H1 (cell line): Measurements from ENCODE around the gene SSX2IP. TPM values are rescaled to one million over a fixed set of nuclear protein-coding genes. Genes with fewer than 3 reads are reported as not detected.

Experiments
- CTCF ChIA-PET: fragments of 300-600 bp; sonication (Branson Sonifier 250); formaldehyde crosslinking; loops from one replicate; lab custom pipeline; 2021; ENCODE audit not compliant: partially characterized antibody; lab: Charles Lee
- POLR2A ChIA-PET: fragments of 300-600 bp; sonication (Branson Sonifier 250); formaldehyde crosslinking; loops from one replicate; lab custom pipeline; 2021; ENCODE audit warnings: inconsistent platforms; ENCODE audit not compliant: partially characterized antibody; lab: Charles Lee
- DNase-seq, 2 experiments: peaks; one replicate each; pipeline versions ENCODE4 v3.0.0 to v3.0.0-alpha.2; 2010 to 2022; ENCODE audit warnings: low spot score in 2 of 2, low read depth in 1 of 2, mixed read lengths in 1 of 2
- FAIRE-seq: peaks from 2 replicates; lab custom pipeline; 2011; peaks lifted over from hg19 to GRCh38; lab: Jason Lieb, UNC
- H2AFZ ChIP-seq: 2 replicates; pipeline ENCODE4 v1.8.1; 2012; ENCODE audit warnings: low read length, inconsistent platforms
- H2AK5ac ChIP-seq: 2 replicates; pipeline ENCODE4 v1.6.1; 2013; ENCODE audit warnings: low read depth, low read length
- H2BK120ac ChIP-seq: replicated peaks from 2 replicates; pipeline ENCODE3; 2013; ENCODE audit warnings: low read depth, low read length, inconsistent platforms
- H2BK12ac ChIP-seq: 2 replicates; pipeline ENCODE4 v1.6.1; 2013; ENCODE audit warnings: low read depth, low read length
- H2BK15ac ChIP-seq: 2 replicates; pipeline ENCODE4 v1.6.1; 2013; ENCODE audit warnings: low read length
- H2BK20ac ChIP-seq: 2 replicates; pipeline ENCODE4 v1.6.1; 2013; ENCODE audit warnings: low read length
- H2BK5ac ChIP-seq: 2 replicates; pipeline ENCODE4 v1.6.1; 2013; ENCODE audit warnings: low read depth, low read length
- H3K14ac ChIP-seq: 2 replicates; pipeline ENCODE4 v1.6.1; 2013; ENCODE audit warnings: inconsistent platforms; ENCODE audit not compliant: insufficient read length
- H3K18ac ChIP-seq: 2 replicates; pipeline ENCODE4 v1.6.1; 2013; ENCODE audit warnings: low read length; ENCODE audit errors: extremely low read depth
- H3K23ac ChIP-seq: 2 replicates; pipeline ENCODE4 v1.6.1; 2013; ENCODE audit warnings: inconsistent platforms; ENCODE audit not compliant: insufficient read length
- H3K23me2 ChIP-seq: 2 replicates; pipeline ENCODE4 v1.6.1; 2013; ENCODE audit warnings: low read depth, low read length
- H3K27ac ChIP-seq: 2 replicates; pipeline ENCODE4 v1.6.1; 2011; ENCODE audit warnings: low read depth, low read length, inconsistent platforms
- H3K27me3 ChIP-seq, 4 experiments: replicated peaks in 1 of 4; 1 replicate in 1 of 4; 2 replicates in 3 of 4; pipeline versions ENCODE4 v1.6.1 to v1.8.1; 2011 to 2013; ENCODE audit warnings: low read length in 3 of 4, mild to moderate bottlenecking in 3 of 4, inconsistent platforms in 2 of 4, mixed read lengths in 2 of 4, moderate library complexity in 1 of 4; ENCODE audit not compliant: control insufficient read depth in 3 of 4, insufficient read depth in 3 of 4; ENCODE audit errors: extremely low read depth in 1 of 4
- H3K36me3 ChIP-seq, 4 experiments: 2 replicates each; pipeline versions ENCODE4 v1.6.1 to v1.8.1; 2011 to 2013; ENCODE audit warnings: mild to moderate bottlenecking in 4 of 4, low read length in 3 of 4, moderate library complexity in 2 of 4, control low read depth in 1 of 4, inconsistent platforms in 1 of 4; ENCODE audit not compliant: insufficient read depth in 4 of 4, control insufficient read depth in 2 of 4
- H3K4ac ChIP-seq: replicated peaks from 2 replicates; pipeline ENCODE3; 2013; ENCODE audit warnings: low read length, low read depth, mixed read lengths, inconsistent platforms; ENCODE audit not compliant: insufficient read length
- H3K4me1 ChIP-seq, 4 experiments: replicated peaks in 1 of 4; 1 replicate in 1 of 4; 2 replicates in 3 of 4; pipeline versions ENCODE4 v1.6.1 to v1.8.1; 2011 to 2013; ENCODE audit warnings: low read length in 3 of 4, inconsistent platforms in 2 of 4, mixed read lengths in 1 of 4; ENCODE audit not compliant: insufficient read depth in 4 of 4, control insufficient read depth in 3 of 4
- H3K4me2 ChIP-seq, 2 experiments: 2 replicates each; pipeline versions ENCODE4 v1.6.1 to v1.8.1; 2011 to 2013; ENCODE audit warnings: low read depth in 2 of 2, low read length in 2 of 2, control low read depth in 1 of 2, inconsistent platforms in 1 of 2, mild to moderate bottlenecking in 1 of 2; ENCODE audit not compliant: insufficient read depth in 1 of 2
- H3K4me3 ChIP-seq, 4 experiments: fragments of 200-600, 300-600 bp in 1 of 4; sonication (generic), shearing (Covaris generic), sonication (Bioruptor Twin) in 1 of 4; 2 replicates each; pipeline versions ENCODE4 v1.5.1 to v1.8.1; 2011 to 2016; ENCODE audit warnings: low read length in 4 of 4, low read depth in 3 of 4, control low read depth in 2 of 4, inconsistent platforms in 2 of 4, mild to moderate bottlenecking in 2 of 4, mixed read lengths in 1 of 4, moderate library complexity in 1 of 4; ENCODE audit not compliant: insufficient read depth in 2 of 4; ENCODE audit errors: extremely low read depth in 1 of 4
- H3K56ac ChIP-seq: replicated peaks from 2 replicates; pipeline ENCODE3; 2013; ENCODE audit warnings: low read depth, mild to moderate bottlenecking, mixed read lengths, low read length, inconsistent platforms; ENCODE audit not compliant: insufficient read length
- H3K79me1 ChIP-seq: 2 replicates; pipeline ENCODE4 v1.6.1; 2013; ENCODE audit warnings: low read depth, low read length, control low read depth
- H3K79me2 ChIP-seq, 2 experiments: 2 replicates each; pipeline versions ENCODE4 v1.6.1 to v1.8.1; 2012 to 2013; ENCODE audit warnings: low read length in 2 of 2, mild to moderate bottlenecking in 2 of 2, inconsistent platforms in 1 of 2; ENCODE audit not compliant: insufficient read depth in 2 of 2, control insufficient read depth in 1 of 2
- H3K9ac ChIP-seq, 4 experiments: replicated peaks in 1 of 4; 1 replicate in 1 of 4; 2 replicates in 3 of 4; pipeline versions ENCODE4 v1.6.1 to v1.8.1; 2011 to 2013; ENCODE audit warnings: low read depth in 3 of 4, low read length in 3 of 4, control low read depth in 2 of 4, mild to moderate bottlenecking in 2 of 4, moderate library complexity in 2 of 4, inconsistent platforms in 1 of 4; ENCODE audit errors: extremely low read depth in 1 of 4
- H3K9me3 ChIP-seq, 2 experiments: 2 replicates each; pipeline versions ENCODE4 v1.6.1 to v1.8.1; 2012 to 2013; ENCODE audit warnings: mild to moderate bottlenecking in 2 of 2, moderate library complexity in 2 of 2, control low read depth in 1 of 2, inconsistent platforms in 1 of 2, low read depth in 1 of 2, low read length in 1 of 2, mixed read lengths in 1 of 2; ENCODE audit not compliant: insufficient read depth in 2 of 2
- H4K20me1 ChIP-seq, 2 experiments: replicated peaks in 1 of 2; 2 replicates each; pipeline versions ENCODE3 to v1.8.1; 2011 to 2013; ENCODE audit warnings: inconsistent platforms in 2 of 2, low read length in 2 of 2, mild to moderate bottlenecking in 1 of 2; ENCODE audit not compliant: insufficient read depth in 2 of 2, control insufficient read depth in 1 of 2
- H4K5ac ChIP-seq: 2 replicates; pipeline ENCODE4 v1.6.1; 2013; ENCODE audit warnings: low read length, low read depth, mixed read lengths, inconsistent platforms; ENCODE audit not compliant: insufficient read length
- H4K8ac ChIP-seq: 2 replicates; pipeline ENCODE4 v1.8.0; 2013; ENCODE audit warnings: mild to moderate bottlenecking, moderate library complexity, low read length, inconsistent platforms; ENCODE audit not compliant: insufficient read depth; ENCODE audit errors: extremely low read depth
- H4K91ac ChIP-seq: replicated peaks from 2 replicates; pipeline ENCODE3; 2013; ENCODE audit warnings: low read length, mixed read lengths, inconsistent platforms; ENCODE audit not compliant: insufficient read length
- WGBS, 2 experiments: shearing (Covaris generic) in 1 of 2; methylation state at CpG; one replicate each; pipeline versions ENCODE4 v1.1.6 to v1.1.7; 2013 to 2015; ENCODE audit warnings: low lambda C conversion rate in 2 of 2, mixed read lengths in 2 of 2, inconsistent platforms in 1 of 2, low coverage in 1 of 2, missing lambda C conversion rate in 1 of 2; ENCODE audit not compliant: insufficient replicate concordance in 2 of 2, insufficient coverage in 1 of 2, insufficient read length in 1 of 2; ENCODE audit errors: extremely low coverage in 1 of 2, missing lambda C conversion rate in 1 of 2; 5-methylcytosine and 5-hydroxymethylcytosine counted together
- polyA plus RNA-seq, 7 experiments: library from polyadenylated mRNA; depleted of rRNA in 3 of 7; stranded (reverse) in 5 of 7; unstranded in 2 of 7; fragments of >200 nt in 5 of 7; fragments of 200-250 nt in 2 of 7; gene quantifications; 1 replicate in 5 of 7; 2 replicates in 1 of 7; 4 replicates in 1 of 7; pipeline versions ENCODE4 v1.2.1 to v1.2.3, GENCODE V29; 2011 to 2013; ENCODE audit warnings: missing spikeins in 2 of 7, mixed read lengths in 2 of 7
- total RNA-seq: library from RNA; stranded (reverse); fragmentation: NEBNext Ultra II Directional; extraction: Animal tissue kit (Norgen Biotek cat#: 25700); gene quantifications from 2 replicates; pipeline ENCODE4 v1.2.1, GENCODE V29; 2021

Gene SSX2IP
- total and polyA plus RNA-seq, 2 of the 8 experiments (the other 6 are each of a cell fraction or from before 2014, with no cell fraction given), result 4.0 to 31.3 TPM

- CTCF ChIA-PET, result interaction anchor here (0.8 to 2.4 kb wide), 3 partner anchors 11 to 159 kb away, joined by 3 to 8 read pairs (median 4); no protein-coding TSS in a partner anchor
- Histone ChIP-seq H2AK5ac (no peak overlapping the region), H2AFZ (no peak overlapping the region), H2BK20ac (no peak overlapping the region), H3K9me3 (peaks cover 13 to 17% of the 10 kb centered on the region in 2 experiments), H3K14ac (no peak overlapping the region), H4K8ac (no peak overlapping the region), H3K79me1 (no peaks in the 10 kb centered on the region), H3K4me2 (no peak overlapping the region), H3K4ac (no peak overlapping the region), H3K18ac (no peak overlapping the region), H3K36me3 (peaks cover 0 to 5% (median 0%) of the 10 kb centered on the region in 4 experiments; a peak in 1 of 8 replicates), H3K27me3 (no peaks in the 10 kb centered on the region), H4K5ac (no peak overlapping the region), H2BK120ac (no peak overlapping the region), H3K23me2 (no peaks in the 10 kb centered on the region), H4K91ac (no peak overlapping the region), H3K27ac (no peak overlapping the region), H4K20me1 (no peaks in the 10 kb centered on the region), H2BK12ac (no peak overlapping the region), H2BK15ac (no peak overlapping the region), H3K79me2 (no peaks in the 10 kb centered on the region), H2BK5ac (no peak overlapping the region), H3K23ac (no peak overlapping the region), H3K4me3 (no peak overlapping the region), H3K4me1 (no peaks in the 10 kb centered on the region; a peak in 1 of 7 replicates), H3K9ac (no peak overlapping the region), H3K56ac (no peak overlapping the region)
- FAIRE-seq, result no peak
- 90% methylated on average over 2 of the region's 2 CpGs; no CpG with 5 or more reads in 1 of the 2 experiments for WGBS, 2 experiments
- DNase-seq, result no peak
- POLR2A ChIA-PET, result no interaction called here
Observed at GRCh38 chr1:84613026-84613425, 77.2 kb downstream of the SSX2IP start.
